GM21447 (cell line): Measurements from ENCODE around the gene KIT.

Source experiments
- ATAC-seq: cut with Tn5 transposase; IDR thresholded peaks from one replicate; pipeline ENCODE4 v1.9.1; 2021; ENCODE audit not compliant: unreplicated experiment

Gene KIT

DNA sequence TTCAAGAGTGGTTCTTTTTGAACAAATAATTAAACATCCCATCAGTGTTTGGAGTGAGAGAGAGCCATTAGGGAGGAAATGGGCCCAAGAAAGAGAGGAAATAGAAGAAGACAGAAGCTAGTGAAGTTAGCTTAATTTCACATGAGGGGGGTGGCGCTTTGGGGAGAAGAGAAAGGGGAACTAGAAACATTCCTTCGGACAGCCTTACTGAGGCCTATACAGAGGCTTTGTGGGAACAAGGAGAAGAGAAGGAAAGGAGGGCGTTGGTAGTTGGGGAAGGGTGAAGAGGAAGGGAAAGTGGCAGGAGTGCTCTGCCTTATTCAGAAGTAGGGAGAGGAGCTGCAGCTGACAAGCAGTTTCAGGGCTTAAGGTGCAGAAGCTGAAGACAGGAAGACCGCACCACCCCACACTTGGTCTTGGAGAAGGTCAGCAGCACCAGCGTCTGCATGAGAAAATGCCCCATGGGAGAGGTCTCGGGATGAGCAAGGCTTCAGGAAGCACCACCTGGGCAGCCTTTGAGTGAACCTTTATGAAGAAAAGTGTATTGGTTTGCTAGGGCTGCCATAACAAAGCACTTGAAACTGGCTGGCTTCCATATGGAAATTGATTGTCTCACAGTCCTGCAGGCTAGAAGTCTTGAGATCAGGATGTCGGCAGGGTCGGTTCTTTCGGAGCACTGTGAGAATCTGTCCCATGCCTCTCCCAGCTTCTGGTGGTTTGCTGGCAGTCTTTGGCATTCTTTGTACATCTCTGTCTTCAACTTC, 85.1 kb downstream of the KIT start:
- no peak for ATAC-seq

DNA sequence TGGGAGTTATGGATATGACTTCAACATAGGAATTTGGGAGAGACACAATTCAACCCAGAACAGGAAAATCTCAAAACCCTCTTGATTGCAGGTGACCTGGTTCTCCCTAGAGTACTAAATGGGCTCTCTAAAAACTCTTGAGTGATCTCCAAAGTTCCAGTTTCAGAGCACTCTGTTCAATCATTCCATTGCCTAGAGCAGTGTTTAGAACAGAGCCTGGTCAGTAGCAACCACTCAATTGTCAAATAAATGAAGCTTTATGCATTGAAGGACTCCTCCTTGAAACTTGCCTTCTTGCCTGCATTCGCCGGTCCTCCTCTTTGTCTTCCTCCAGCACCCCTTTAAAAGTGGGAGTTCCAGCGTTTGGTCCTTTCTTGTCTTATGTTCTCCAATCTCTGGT, 85.8 kb downstream of the KIT start:
- no peak for ATAC-seq

DNA sequence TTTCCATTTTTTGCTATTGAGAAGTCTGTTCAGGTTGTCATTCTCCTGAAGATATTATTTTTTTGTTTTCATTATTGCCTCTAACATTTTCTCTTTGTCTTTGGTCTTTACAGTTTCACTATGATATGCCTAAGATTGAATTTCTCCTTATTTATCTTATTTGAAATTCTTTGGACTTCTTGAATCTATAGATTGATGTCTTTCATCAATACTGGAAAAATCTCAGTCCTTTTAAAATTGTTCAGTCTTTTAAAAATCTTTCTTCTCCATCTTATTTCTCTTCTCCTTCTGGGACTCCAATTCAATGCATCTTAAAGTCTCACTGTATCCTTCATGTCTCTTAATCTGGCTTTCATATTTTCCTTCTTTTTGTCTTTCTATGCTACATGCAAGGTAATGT, 86.7 kb downstream of the KIT start:
- no peak for ATAC-seq

DNA sequence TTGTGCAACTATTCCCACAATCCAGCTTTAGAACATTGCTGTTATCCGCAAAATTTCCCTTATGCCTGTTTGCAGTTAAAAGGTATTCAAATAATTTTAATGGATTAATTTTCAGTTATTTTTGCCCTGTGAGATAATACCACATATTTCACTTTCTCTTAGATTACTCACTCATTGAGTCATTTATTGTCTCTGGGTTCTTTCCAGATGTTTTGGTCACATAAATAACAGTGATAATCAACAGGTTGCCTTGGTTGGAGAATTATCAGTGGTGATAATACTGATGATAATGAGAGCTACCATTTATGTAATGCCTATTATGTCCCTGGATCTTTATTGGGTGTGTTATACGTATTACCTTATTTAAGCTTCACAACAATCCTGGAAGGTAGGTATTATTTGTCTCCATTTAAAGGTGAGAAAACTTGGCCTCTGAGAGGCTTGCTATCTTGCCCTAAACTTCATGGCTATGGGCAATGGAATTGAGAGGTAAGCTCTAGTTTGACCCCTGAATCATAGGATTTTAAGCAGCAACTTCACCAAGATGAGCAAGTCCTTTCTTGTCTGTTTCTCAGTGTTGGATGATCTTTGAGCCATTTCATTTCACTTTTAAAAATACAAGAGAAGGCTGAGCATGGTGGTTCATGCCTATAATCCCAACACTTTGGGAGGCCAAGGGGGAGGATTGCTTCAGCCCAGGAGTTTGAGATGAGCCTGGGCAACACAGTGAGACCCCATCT, 87.4 kb downstream of the KIT start:
- ATAC-seq: no peak

DNA sequence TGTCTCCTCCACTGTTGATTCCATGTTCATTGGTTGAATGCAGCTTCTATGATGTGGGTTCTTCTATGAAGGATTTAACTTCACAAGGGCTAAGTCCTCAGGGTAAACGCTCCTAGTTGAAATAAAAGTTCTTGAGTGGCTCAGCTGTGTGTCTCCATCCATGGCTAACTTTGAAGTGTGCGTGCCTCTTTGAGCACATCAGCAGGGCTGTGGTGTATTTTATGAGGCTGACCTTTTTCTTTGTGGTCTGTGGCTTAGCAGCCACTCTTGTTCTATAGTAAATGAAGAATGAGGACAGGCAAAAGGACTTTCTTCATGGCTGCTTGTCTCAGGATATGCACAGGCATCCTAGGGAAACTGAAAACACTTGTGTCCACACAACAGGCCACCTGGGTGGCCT, 88.5 kb downstream of the KIT start:
- no peak for ATAC-seq

DNA sequence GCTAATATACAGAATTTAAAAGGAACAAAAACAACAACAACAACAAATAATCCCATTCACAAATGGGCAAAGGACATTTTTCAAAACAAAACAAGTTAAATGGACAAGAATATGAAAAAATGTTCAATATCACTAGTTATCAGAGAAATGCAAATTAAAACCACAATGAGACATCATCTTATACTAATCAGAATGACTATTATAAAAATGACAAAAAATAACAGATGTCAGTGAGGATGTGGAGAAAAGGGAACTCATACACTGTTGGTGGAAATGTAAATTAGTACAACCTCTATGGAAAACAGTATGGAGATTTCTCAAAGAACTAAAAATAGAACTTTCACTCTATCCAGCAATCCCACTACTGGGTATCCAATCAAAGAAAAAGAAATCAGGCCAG, 92.6 kb downstream of the KIT start:
- no peak for ATAC-seq

DNA sequence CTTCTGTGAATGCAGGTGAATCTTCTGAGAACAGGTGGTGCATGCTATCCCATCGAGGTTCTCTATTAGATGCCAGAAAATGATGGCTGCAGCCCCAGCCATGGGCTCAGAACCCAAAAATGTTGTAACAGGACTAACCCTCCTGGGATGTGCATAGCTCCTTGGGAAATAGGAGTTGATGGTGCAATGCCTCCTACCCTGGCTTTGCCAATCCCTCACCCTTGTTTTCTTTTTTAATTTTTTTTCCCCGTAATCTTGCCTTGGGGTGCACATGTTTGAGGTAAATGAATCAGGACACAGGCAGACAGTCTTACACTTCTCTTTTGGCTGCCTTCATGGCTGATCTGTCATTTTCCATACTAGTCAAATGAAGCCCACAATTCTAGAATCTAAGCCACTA, 96.6 kb downstream of the KIT start:
- no peak for ATAC-seq

DNA sequence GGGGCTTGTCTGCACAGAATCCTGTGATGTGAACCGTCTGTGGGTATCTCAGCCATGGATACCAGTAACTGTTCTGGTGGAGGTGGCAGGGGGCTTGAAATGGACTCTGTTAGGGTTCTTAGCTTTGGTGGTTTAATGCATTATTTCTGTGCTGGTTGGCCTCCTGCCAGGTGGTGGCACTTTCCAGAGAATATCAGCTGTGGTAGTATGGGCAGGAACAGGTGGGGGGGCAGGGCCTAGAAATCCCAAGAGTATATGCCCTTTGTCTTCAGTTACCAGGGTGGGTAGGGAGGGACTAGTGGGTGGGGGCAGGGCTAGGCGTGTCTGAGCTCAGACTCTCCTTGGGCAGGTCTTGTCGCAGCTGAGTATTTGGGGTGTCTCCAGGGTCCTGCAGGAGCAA, 106.7 kb downstream of the KIT start:
- no peak for ATAC-seq

DNA sequence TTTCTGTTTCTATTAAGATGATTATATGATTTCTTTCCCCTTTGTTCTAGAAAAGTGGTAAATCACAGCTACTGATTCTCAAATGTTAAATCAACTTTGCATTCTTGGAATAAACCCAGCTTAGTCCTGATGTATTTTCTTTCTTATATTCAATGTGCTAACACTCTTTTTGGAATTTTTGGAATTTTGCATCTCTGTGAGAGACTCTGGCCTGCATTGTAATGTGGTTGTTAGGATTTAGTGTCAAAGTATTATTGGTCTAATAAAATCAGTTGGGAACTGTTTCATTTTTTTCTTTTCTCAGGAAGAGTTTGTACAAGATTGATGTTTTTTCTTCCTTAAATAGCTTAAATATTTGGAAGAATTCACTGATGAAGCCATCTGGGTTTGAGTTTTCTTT, 109.6 kb downstream of the KIT start:
- no peak for ATAC-seq

DNA sequence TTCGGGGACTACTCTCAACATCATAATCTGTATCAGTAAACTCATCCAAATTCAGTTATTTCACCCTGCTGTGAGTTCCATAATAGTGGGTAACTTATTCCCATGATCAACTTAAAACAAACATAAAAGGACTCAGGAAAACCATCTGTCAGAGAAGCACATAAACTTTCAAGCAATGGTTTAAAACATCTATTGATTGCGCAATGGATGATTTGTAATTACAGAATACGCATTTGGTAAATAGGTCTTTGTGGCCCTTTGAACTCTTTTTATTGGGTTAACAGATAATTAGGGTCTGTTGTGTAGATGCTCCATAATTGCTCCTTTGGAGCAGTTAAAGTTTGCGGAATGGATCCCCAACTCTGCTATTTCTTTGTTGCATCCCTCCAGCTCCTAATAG, 115.3 kb downstream of the KIT start:
- ATAC-seq: no peak

DNA sequence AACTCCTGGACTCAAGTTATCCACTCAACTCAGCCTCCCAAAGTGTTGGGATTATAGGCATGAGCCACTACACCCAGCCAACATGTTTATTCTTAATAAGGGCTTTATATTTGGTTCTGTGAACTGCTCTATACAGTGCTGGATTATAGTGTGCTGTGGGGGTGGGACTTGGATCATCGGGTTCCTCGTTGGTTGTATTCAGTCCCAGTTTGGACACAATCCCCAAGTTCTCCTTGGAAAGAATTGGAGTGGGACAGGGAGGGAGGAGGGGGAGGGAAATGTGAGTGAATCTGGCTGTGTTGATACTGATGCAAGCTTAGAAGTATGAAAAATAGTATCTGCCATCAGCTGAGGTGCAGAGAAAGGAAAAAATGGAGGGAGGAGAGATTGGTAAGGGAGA, 121.3 kb downstream of the KIT start:
- ATAC-seq: no peak

DNA sequence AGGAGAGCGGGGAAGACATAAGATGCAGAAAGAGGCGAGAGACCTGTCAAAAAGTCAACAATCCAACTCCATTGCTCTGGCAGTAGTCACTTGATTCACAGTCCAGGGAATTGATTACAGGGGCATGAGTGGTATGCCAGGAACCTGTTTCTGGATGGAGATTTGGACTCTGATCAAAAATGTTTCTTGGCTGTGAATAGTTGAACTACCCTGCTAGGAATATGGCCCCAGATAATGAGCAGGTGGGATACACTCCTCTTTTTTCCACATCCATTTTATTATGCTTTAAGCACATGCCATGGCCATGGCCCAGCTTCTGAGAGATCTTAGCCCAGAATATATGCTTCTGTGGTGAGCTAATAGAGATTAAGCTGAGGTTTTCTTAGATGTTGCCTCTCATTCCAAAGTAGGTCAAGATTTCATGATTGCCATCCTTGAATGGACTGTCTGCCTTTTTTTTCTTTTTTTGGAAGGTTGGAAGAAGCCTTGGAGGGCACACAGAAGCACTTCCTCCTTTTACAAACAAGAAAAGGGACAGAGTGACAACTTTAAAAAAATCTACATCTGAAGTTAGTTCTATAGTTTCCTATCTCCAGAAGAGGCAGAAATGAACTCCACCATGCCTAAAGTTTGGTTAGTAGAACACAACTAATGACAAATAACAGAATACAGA, 121.9 kb downstream of the KIT start:
- ATAC-seq: no peak

DNA sequence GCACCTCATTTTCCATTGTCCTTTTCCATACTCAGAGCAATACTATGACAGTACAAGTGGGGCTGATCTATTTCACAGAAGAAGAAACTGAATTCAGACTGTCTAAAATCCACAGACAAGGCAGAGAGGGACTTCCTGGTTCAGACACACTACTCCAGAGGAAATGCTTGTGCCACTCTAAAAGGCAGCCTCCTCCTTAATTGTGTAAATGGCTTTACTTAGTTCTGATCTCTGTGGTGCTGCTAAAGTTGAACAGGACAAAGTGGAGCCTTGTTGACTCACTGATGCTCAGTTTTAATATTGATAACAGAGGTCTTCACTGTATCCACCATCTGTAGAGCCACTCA, 122.4 kb downstream of the KIT start:
- no peak for ATAC-seq

DNA sequence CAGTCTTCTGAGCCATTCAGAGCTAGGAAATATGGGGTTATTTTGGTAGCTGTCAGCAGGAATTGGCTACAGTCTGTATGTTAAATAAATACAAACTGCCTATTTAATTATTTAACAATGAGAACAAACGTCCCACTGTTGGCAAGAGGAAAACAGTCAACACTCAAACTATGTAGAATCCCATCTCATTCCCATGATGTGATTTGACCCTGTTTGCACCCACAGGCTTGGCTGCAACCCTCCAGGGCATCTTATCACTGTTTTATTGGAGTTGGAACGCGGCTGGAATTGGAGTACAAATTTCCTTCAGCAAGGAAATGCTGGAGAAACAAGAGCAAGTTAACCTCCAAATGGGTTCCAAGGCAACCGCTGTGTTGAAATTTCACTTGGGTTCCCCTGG, 124.0 kb downstream of the KIT start:
- ATAC-seq: no peak

DNA sequence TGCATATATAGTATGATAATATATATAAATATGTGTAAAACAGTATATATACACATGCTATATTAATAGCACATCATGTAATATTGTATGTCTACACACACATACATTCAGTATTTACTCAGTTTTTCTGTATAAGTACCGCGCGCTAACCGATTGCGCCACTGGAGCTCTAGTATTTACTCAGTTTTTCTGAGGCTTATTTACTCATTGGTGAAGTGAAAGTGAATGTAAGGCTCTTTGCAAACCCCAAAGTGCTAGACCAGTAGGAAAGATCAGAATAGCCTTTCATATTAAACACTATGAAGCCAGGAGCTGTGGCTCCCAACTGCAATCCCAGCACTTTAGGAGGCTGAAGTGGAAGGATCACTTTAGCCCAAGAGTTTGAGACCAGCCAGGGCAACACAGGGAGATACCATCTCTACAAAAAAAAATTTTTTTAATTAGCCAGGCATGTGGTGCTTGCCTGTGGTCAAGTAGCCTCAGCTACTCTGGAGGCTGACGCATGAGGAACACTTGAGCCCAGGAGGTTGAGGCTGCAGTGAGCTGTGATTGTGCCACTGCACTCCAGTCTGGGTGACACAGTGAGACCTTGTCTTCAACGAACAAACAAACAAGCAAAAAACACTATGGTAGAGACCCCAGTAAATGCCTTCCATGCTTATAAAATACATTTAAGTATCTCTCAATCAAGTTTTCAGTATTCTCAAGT, 125.8 kb downstream of the KIT start:
- no peak for ATAC-seq

DNA sequence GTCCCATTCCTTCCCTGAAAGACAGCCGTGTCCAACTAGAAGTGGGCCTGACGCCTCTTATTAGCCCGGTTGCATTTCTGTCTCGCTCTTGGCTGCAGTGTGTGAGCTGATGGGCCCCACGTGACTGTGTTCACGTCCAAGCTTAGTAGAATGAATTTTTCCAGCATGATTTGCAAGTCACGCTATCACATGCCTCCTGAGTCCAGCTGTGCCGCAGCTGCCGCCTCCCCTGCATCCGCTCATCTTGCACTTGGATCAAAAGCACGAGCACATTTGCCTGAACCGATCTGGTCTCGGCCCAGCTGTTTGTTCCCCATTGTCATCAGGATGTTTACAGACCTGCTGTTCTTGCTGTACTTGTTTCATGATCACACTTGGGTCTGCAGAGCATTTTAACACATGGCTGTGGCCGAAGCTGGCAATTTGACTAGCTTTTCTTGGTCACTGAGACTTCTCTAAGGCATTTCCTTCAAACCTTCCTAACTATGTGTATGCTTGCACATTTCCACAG, 126.5 kb downstream of the KIT start:
- ATAC-seq: no peak
